GM18508 (cell line): ENCODE data around the gene MVB12B.

Source experiments
- ATAC-seq: cut with Tn5 transposase; IDR thresholded peaks from one replicate; pipeline ENCODE4 v1.9.1; 2021; ENCODE audit warnings: moderate number of reproducible peaks; ENCODE audit not compliant: insufficient read depth, unreplicated experiment

Gene MVB12B

DNA sequence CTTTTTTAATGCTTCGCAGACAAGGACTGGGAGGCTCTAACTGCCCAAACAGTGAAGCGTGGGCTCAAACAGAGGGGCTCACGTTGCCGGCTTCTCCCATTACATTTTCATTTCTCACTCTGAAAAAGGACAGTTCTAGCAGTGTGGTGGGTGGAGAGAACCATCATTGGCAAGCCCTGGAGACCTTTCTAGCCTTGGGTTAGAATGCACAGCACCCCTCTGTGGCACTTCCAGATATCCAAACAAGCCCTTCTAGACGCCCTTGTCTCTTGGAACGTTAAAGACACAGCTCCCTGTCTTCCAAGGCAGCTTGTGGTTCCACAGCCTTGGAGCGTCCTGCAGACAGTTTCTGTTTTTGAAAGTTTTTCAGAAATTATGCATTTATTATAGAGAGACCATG lies 52.1 kb downstream of the MVB12B start:
- ATAC-seq: no peak

DNA sequence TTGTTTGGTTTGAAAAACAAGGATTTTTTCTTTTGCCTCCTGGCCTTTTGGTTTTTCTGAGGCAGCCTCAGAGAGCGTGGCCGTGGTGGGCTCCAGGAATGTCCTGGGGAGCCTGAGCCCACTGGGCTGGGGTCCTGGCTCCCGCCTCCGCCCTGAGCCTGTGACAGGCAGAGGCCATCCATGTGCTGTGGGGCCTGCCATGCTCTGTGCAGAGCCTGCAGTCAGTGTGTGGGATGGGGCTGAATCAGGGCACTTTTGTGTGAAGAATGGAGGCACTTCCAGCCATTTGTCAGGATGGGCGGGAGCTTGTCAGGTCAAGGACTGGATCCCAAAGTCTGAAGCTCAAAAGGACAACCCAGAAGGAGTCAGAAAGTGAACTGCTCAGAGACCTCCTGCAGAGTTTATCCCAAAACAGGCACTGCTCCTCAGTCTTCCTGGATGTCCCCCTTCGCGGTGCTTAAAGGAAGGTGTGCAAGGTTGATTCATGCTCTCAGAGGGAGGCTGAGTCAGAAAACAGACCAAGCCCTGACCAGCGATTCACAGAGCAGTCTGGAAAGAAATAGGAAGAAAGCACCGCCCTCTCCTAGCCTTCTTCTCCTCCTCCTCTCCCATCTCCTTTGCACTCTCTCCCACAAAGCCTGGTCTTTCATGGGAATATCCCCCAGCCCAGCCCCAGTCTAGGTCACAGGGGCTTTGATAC lies 53.2 kb downstream of the MVB12B start:
- no peak for ATAC-seq

DNA sequence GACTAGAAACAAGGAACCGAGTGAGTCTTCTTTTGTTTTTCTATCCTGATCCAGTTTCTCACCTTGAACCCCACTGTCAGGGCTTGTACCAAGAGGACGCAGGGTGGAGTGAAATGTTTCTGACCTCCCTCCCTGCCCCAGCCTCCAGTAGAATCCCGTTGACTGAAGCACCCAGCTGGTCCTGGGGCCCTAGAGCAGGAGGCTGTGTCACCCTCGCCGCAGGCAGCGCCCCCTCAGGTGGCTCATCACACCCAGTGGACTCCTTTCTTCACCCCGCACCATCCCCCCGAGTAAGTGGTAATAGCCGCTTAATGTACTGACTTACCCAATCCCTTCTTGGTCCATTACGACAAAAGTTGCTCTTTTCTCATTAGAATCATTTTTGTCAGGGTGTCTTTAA lies 53.8 kb downstream of the MVB12B start:
- ATAC-seq: no peak

DNA sequence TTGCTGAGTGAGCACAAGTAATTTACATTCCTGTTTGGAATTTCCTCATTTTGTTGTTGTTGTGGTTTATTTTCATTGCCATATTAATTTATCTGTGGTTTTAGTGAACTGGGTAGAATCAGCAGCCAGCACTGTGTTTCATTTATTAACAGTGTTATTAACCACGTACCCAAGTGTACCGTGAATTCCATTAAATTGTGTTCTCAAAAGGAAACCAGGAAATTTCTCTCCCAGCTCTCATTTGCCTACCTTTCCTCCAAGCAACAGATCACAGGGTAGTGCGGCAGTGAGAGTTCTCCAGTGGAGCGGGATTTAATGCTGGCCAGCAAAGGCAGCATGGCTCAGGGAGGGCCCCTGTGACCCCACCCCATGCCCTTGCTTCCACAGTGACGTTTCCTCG lies 54.6 kb downstream of the MVB12B start:
- ATAC-seq: no peak

DNA sequence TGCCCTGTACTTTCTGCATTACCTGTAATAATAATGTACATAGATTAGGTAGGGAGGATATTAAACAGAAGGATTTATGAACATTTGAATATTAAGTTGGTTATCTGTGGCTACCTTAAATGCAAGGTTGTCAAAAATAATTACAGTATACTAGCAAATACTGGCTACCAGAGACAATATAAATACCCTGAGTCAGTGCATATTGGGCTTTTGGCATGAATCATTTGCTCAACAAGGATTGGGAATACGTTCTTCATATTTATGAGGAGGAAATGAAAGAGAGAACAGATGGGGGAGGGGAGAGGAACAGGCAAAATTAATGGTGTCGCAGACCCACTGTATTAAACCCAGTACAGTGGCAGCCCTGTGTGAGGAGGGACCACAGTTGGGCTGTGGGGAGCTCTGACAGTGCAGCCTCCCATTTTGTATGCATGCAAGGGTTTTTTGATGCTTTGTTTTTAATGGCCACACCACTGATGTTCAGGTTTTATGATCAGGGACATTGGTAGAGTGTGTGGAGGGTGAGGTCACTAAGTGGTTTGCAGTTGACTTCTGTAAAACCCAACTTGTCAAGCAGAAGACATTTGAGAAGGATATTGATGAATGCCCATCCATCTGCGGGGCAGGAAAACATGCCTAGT lies 56.9 kb downstream of the MVB12B start:
- ATAC-seq: no peak

DNA sequence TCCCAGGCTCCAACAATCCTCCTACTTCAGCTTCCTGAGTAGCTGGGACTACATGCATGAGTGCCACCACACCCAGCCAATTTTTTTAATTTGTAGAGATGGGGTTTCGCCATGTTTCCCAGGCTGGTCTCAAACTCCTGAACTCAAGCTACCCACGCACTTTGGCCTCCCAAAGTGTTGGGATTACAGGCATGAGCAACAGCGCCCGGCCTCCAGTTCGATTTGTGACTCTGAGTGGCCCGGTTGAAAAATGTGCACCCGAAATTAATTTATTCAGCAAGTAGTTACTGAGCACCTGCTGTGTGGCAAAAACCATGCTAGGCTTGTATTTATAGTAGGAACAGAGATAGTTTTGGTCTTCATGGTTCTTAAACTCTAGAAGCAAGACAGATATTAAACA lies 58.3 kb downstream of the MVB12B start:
- no peak for ATAC-seq

DNA sequence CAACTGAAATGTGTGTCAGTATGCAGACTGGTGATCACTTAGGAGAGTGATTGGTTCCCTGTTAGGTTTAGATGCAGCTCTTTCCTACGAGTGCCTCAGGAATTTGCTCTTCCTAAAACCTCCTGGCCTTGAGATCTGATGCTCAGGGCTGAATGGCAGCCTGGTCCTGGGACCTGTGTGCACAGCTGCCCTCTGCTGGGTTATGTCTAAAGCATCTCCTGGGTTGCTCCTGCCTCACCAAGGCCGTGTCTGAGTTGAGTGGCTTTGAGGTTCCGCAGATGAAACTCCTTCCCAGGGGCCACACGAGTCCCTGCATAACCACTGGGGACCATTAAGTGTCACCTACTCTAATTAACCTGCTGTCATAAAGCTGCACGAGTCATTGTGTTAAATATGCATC lies 59.5 kb downstream of the MVB12B start:
- no peak for ATAC-seq

DNA sequence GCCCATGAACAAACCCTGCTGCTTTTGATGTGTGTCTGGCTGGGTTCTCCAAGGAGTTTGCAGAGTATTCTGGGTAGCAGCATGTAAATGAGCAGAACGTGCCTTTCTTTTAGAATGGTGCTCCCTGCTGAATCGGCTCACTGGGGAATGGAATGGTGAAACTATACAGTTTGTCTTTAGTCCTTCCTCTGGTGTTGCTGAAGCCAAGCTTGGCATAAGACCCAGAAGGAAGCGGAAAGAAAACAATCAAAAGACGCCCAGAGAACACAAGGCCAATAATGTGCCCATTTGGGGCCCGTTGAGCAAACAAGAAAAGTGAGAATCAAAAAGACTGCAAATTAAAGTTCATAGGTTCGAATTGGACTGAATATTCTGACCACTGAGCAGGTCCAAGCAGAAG lies 60.1 kb downstream of the MVB12B start:
- no peak for ATAC-seq

DNA sequence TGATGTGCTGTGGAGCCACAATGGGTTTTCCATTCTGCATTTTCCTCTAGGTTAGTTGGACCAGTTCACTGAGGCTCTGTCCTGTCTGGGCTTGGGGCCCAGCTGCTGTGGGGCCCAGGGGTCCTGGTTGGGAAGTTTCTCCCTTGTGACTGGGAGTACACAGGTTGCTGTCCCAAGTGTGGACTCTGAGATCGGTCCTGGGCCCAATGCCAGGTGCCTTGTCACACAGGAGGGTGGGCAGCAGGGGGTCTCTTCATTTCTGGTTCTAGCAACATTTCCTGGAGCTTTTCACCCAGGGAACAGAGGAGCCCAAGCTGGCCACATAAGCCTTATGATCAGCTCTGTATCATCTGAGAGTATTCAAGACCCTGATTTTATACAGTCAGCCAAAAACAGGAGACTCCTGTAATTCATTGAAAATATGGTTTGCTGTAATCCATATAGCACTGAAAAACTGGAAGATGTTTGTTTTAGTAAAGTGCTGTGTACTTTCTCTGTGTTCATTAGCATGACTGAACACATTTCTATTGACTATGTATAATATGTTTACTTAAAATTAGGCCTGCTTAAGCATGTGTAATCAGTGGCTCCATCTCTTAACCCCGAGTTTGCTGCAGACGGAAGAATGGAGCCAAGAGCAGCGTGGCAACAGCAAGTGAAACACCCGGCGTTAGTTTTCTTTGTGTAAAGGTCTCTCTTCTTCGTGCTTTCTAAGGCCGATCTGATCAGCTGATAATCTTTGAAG lies 62.5 kb downstream of the MVB12B start:
- ATAC-seq: no peak

DNA sequence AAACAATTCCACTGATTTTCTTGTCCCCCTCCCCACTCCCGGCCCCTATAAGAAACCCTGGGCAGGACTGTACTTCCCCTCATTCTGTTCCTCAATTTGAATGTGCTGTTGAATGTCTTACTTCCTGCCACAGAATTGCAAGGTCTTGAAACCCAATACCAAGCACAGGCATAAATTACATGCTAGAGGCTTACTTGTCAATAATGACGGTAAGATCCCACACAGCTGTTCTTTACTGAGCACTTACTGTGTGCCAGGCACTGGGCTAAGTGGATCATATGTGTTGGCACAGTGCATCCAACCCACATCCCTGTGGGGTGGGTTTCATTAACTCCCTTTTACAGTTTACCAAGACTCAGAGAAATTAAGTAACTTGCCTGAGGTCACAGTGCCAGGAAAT lies 63.4 kb downstream of the MVB12B start:
- ATAC-seq: no peak

DNA sequence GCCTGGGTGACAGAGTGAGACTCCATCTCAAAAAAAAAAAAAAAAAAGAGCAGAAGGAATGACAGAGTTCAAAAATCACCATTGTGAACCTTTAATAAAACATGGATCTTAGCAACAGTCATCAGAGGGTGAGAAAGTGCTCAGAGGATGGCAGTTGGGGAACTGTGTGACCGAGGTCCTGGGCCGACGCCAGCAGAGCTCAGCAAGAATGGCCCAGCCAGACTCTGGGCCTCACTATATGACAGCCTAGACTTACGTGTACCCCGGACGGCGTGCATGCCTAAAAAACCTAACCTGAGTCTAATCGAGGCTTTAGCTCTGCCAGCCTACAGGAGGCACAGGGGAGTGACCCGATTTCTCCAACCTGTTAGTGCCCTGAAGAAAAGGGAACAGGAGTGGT lies 64.3 kb downstream of the MVB12B start:
- no peak for ATAC-seq

DNA sequence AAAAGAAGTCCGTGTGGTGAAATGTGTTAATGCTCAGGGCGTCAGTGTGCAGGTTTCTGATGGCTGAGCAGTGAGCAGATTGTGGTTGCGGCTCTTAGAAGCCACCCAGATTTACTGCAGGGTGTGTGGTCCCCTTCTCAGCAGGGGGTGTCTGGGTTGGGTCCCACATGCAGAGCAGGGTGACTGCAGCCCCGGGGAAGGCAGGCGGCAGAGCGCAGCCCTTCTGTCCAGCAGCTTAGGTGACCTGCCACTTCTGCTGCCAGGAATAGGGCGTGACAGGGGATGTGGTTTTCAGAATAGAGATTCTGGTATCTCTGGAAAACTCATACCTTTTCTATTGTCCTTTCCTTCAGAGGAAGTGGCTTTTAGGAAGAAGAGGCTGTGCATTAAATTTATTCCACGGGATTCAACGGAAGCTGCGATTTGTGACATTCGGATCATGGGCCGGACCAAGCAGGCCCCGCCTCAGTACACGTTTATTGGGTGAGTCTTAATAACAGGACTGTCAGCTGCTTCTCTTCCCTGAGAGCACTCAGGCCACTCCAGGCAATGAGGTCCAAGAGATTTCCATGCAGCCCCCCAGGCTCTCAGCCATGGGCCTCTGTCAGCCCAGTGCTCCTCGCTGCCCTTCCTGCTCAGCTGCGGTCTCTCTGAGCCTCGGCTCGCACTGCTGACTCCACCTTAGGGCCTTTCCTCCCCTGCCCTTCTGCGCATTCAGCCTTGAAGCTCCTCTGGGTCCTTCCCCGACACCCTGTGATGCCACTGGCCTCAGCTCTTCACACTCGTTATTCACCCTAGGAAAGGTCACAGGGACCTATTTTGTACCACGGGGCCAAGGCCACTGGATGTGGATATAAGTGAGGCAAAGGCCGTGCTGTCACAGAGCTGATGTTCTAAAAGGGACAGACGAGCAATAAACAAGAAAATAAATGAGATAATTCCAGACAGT lies 65.4 kb downstream of the MVB12B start:
- no peak for ATAC-seq

DNA sequence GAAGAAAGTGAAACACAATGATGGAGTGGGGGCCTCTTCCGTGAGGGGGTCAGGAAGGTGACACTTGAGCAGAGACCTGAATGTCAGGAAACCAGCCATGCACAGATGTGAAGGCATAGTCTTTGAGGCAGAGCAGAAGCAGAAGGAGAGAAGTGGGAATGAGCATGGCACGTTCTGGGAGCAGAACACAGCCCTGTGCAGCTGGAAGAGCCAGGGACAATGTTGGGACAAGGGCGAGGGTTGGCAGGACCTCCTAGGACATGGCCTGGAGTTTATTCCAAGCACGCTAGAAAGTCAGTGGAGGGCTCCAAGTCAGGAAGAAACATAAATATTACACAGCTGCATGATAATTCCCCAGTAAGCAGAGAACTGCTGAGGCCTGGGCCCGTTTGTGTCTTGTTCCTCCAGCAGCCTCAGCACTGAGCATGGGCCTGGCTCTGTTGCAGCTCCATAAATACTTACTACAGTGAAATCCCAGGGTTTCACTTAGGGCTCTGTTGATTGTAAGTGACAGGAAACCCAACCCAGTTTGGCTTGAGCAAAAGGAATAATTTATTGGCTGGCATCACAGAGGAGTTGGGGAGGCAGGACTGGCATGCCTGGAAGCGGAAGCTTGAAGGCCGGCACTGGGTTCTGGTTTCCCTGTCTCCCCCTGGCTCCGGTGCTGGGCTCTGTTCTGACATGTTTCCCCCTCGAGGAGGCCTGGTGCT lies 66.2 kb downstream of the MVB12B start:
- ATAC-seq: no peak

DNA sequence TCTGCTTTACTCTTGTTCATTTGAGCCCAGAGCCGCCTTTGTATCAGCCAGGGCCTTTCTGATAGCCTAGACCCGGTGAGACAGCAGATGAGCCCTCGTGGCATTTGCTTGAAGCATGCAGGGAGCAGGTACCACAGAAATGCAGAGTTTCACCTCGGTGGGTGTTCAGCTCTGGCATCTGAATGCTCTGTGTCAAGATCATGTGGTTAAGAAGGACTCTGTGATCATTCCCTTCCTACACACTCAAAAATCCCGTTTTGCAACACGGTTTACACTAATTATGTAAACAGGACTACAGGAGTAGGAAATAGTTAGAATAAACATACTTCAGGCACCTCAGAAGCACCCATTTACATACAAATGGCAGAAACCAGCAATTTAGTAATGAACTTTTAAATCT lies 67.2 kb downstream of the MVB12B start:
- no peak for ATAC-seq

DNA sequence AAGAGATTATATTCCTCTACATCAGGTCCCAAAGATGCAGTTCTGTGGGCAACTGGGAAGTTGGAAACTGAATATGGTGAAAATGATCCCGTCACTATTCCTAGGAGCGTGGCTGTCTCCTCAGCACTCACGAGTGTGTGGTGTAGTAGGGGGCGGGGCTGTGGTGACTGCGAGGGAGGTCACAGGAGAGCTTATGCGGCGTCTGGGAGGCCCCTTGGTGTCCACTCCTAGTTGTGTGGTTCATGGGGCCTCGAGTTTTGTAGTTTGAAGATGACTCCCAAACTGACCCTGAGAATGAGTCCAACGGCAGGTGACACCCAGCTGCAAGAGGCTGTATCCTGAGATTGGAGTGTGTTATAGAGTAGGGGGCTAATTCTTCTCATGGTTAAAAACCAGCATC lies 68.2 kb downstream of the MVB12B start:
- ATAC-seq: no peak

DNA sequence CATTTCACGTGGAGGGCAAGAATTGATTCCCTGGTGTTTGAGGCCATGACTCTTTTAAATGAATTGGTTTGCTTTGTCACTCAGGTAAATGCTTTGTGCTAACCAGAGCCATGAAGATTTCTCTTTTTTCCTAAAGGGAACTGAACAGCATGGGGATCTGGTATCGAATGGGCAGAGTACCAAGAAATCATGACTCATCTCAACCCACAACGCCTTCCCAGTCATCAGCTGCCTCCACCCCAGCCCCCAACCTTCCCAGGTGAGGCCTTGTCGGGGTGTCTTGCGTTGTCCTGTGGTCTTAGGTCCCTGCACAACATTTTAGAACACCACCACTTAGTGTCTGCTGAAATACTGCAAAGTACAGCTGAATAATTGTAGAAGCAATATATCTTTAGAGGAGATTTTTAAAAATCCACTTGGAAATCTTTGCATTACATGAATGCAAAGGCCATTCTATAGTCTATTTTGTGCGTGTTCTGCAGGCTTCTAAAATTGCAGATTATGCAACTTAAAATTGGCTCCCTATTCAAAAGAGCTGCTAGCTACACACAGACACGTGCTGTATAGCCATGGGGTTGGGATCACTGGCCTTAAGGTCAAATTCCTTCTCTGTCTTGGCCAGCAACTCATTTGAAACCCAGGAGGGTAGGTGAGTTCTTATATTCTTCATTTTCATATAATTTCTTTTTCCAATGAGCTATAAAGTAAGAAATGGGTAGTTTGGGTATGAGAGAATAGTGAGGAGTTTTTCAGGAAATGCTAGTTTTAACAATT lies 69.0 kb downstream of the MVB12B start:
- no peak for ATAC-seq

DNA sequence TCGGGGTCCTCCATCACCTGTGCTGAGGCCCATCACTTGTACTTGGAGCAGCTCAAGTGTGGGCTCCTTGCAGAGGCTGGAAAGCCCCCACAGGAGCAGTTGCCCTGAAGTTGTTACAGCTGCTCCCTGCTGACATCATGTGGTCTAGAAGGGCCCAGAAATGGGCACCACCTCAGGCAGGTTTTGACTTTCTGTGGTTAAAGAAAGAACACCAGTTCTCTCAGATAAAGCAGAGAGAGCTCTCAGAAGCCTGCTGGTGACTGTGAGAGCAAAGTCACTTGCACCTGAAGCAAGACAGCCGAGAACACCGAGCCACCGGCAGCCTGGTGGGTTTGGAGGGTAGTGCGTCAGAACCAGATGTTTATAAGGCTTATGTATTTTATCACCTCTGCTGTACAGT lies 70.4 kb downstream of the MVB12B start:
- peak; percentile 85 for ATAC-seq

DNA sequence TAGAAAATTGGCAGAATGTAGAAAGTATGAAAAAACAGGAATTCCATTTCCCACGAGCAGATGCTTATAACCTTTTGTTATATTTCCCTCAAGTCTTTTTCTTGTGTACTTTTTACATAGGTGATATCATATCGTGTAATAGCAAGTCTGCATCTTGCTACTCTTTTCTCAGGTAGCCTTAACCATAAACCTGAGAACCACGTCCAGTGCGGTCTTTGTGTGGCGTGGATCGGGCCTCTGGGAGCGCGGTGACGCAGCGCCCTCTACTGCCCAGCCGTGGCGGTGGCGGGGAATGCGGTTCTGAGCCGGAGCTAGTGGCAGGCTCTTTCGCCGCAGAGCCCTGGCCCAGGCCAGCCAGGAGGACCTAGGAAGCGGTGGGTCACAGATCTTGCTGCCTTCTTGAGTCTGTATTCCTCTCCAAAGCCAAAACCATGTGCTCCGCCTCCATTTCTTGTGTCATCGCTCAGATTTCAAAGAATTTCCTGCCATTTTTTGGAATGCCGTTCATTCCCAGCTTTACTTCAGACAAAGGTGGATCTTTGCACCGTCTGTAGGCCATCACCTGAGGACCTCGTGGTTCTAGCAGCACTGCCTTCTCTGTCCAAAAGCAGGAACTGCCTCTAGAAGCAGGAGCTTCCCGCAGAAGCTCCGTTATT lies 71.9 kb downstream of the MVB12B start:
- no peak for ATAC-seq

DNA sequence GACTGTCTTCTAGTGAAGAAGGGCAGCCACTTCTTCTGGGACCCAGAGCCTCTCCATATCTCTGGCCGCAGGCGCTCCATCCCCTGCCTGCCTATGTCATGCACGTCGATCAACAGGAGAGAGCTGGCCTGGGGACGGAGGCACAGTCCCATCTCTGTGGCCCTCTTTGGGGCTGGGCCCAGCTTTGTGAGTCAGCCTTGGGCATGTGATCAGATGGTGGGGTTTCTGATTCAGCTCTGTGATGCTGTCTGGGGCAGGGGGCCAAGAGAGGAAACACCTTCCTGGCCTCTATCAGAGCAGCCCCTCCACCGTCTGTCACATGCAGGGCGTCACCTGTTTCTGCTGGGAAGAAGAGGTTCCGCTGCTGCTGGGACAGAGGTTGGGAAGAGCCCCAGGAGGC lies 72.6 kb downstream of the MVB12B start:
- ATAC-seq: no peak
